Tibial nerve (tissue), 4 donors: ENCODE measurements around the gene CLEC2D. TPM values are rescaled to one million over a fixed set of nuclear protein-coding genes. Genes with fewer than 3 reads are reported as not detected.

Experiments used
- DNase-seq, 2 donors: peaks; one replicate each; pipeline ENCODE4 v3.0.0-alpha.2; 2019; ENCODE audit warnings: low spot score in 2 of 2
- H3K27ac ChIP-seq, 4 donors: fragments of 200-600 bp; sonication (generic) in 3 of 4; one replicate each; pipeline ENCODE4 v1.5.1; 2017 to 2019; ENCODE audit warnings: mild to moderate bottlenecking in 1 of 4
- H3K27me3 ChIP-seq, 2 donors: fragments of 200-600 bp; sonication (generic) in 1 of 2; one replicate each; pipeline versions ENCODE4 v1.5.1 to v1.6.0; 2017 to 2019
- H3K36me3 ChIP-seq, 3 donors: fragments of 200-600 bp; sonication (generic); one replicate each; pipeline ENCODE4 v1.5.1; 2018 to 2019
- H3K4me1 ChIP-seq, 4 donors: fragments of 200-600 bp; sonication (generic) in 3 of 4; one replicate each; pipeline ENCODE4 v1.5.1; 2017 to 2019
- H3K4me3 ChIP-seq, 4 donors: fragments of 200-600 bp; sonication (generic) in 3 of 4; one replicate each; pipeline ENCODE4 v1.5.1; 2017 to 2019; ENCODE audit warnings: mild to moderate bottlenecking in 1 of 4, moderate library complexity in 1 of 4
- H3K9me3 ChIP-seq, 4 donors: fragments of 200-600 bp; sonication (generic) in 3 of 4; one replicate each; pipeline ENCODE4 v1.5.1; 2017 to 2019
- EP300 ChIP-seq, 2 donors: sonication (generic); formaldehyde crosslinking; IDR thresholded peaks; one replicate each; pipeline ENCODE4 v1.6.1; 2017; ENCODE audit warnings: antibody characterized with exemption in 2 of 2, mild to moderate bottlenecking in 1 of 2
- POLR2A ChIP-seq, 2 donors: fragments of 450-650 bp; IDR thresholded peaks; one replicate each; pipeline ENCODE4 v1.6.1; 2017; ENCODE audit warnings: antibody characterized with exemption in 2 of 2, mild to moderate bottlenecking in 2 of 2, moderate library complexity in 2 of 2
- WGBS, 2 donors: methylation state at CpG; one replicate each; pipeline ENCODE4 v1.1.5; 2018; 5-methylcytosine and 5-hydroxymethylcytosine counted together
- total RNA-seq, 4 donors: library from RNA; depleted of rRNA; stranded (reverse); fragments of >200 nt; gene quantifications; one replicate each; pipeline ENCODE4 v1.1.0, GENCODE V29; 2016
- TF ChIP-seq, protein P1 (sequence below), 5 experiments: fragments of 200-600 bp in 3 of 5; fragments of 450-650 bp in 2 of 5; sonication (generic) in 3 of 5; IDR thresholded peaks; one replicate each; pipeline ENCODE4 v1.5.1; 2016 to 2019; ENCODE audit warnings: antibody characterized with exemption in 5 of 5, mild to moderate bottlenecking in 3 of 5, moderate library complexity in 2 of 5

The CLEC2D gene
- total RNA-seq, 4 donors from 2014 or later: 9.6 to 19.0 (median 13.2) TPM

DNA sequence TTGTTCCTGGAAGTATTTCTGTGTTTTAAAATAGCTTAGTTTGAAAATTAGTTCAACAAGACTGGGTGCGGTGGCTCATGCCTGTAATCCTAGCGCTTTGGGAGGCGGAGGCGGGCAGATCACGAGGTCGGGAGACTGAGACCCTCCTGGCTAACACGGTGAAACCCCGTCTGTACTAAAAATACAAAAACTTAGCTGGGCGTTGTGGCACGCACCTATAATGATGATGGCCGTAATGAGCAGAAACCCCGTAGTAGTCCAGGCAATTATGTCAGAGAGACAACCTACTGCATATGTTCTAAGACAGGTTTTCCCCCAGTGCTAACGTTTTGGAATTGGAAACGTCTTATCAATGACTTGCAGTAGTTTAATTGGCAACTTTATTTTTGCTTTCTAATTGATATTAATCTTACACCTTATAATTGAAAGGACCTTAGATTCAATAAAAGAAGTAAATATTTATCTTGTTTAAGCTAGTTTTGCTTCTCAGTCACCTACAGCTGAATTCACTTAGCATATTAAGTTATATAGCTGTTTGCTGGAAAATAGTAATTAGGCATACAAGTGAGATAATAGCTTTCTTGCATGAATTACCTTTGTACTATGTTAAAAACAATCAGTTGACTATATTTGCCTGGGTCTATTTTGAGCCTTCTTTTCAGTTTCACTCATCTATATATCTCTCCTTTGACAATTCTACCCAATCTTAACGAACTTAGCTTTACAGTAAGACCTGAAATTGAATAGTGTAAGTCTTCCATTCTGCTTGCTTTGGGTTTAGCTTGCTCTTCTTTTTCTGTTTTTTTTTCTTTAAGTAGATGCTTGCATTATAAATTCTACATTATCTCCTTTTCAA is 47.8 kb downstream of the CLEC2D start:
- Histone ChIP-seq H3K4me3 (no peak overlapping the region), H3K27me3 (no peaks in the 10 kb centered on the region), H3K4me1 (peaks cover 0 to 13% (median 4%) of the 10 kb centered on the region in 4 donors), H3K9me3 (no peaks in the 10 kb centered on the region), H3K27ac (no peak overlapping the region), H3K36me3 (no peaks in the 10 kb centered on the region)
- WGBS, 2 donors: 86 to 95% methylated on average over 15 of the region's 15 CpGs
- TF ChIP-seq EP300 (IDR thresholded peaks at IDR 0.05) (no peak), POLR2A (IDR thresholded peaks at IDR 0.05) (no peak)
- TF ChIP-seq, protein P1, sequence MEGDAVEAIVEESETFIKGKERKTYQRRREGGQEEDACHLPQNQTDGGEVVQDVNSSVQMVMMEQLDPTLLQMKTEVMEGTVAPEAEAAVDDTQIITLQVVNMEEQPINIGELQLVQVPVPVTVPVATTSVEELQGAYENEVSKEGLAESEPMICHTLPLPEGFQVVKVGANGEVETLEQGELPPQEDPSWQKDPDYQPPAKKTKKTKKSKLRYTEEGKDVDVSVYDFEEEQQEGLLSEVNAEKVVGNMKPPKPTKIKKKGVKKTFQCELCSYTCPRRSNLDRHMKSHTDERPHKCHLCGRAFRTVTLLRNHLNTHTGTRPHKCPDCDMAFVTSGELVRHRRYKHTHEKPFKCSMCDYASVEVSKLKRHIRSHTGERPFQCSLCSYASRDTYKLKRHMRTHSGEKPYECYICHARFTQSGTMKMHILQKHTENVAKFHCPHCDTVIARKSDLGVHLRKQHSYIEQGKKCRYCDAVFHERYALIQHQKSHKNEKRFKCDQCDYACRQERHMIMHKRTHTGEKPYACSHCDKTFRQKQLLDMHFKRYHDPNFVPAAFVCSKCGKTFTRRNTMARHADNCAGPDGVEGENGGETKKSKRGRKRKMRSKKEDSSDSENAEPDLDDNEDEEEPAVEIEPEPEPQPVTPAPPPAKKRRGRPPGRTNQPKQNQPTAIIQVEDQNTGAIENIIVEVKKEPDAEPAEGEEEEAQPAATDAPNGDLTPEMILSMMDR (IDR thresholded peaks at IDR 0.05): no peak
- no peak for DNase-seq

DNA sequence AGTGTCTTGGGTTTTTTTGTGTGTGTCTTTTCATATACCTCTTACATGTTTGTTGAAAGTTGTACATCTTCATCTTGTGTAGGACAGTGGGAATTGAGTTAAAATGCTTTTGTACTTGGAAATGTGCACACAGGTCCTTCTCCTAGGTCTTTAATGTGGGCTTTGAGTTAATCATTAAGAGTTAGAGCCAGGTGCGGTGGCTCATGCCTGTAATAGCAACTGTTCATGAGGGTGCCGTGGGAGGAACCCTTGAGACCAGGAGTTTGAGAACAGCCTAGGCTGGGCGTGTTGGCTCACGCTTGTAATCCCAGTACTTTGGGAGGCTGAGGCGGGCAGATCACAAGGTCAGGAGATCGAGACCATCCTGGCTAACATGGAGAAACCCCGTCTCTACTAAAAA is 49.5 kb downstream of the CLEC2D start:
- peaks cover 0 to 15% (median 7%) of the 10 kb centered on the region in 4 donors for H3K4me1 ChIP-seq
- no peaks in the 10 kb centered on the region for H3K9me3 ChIP-seq
- TF ChIP-seq POLR2A (IDR thresholded peaks at IDR 0.05) (no peak), EP300 (IDR thresholded peaks at IDR 0.05) (no peak)
- TF ChIP-seq, protein P1 (IDR thresholded peaks at IDR 0.05): no peak
- no peak for DNase-seq
- H3K27me3 ChIP-seq: no peaks in the 10 kb centered on the region
- WGBS, 2 donors: 92 to 94% methylated on average over 7 of the region's 7 CpGs
- no peak overlapping the region for H3K4me3 ChIP-seq
- H3K27ac ChIP-seq: no peak overlapping the region
- H3K36me3 ChIP-seq: no peaks in the 10 kb centered on the region

DNA sequence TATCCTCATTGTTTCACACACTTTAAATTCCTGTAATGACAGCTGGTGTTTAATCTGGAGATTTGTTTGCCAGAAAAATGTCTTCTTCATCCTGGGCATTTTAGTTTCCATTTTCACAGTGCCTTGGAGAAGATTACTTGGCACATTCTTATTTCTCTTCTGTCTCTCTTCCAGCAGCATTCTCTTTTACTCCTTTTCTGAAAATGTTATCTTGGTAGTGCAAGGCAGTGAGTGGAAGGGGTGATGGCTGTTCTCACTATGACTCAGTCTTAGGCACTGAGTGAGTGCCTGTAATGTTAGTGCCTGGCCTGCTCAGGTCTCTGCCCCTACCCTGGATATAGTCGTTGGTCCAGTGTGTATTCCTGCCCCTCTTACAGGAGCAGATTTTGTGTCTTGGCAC is 50.3 kb downstream of the CLEC2D start:
- Histone ChIP-seq H3K27ac (peak overlapping the region in 1 of 4 donors; percentile 1), H3K27me3 (no peaks in the 10 kb centered on the region), H3K4me1 (peaks cover 0 to 15% (median 7%) of the 10 kb centered on the region in 4 donors), H3K9me3 (no peaks in the 10 kb centered on the region), H3K4me3 (no peak overlapping the region), H3K36me3 (no peaks in the 10 kb centered on the region)
- DNase-seq: no peak
- WGBS, 2 donors: 70 to 83% methylated on average over 1 of the region's 1 CpG
- TF ChIP-seq POLR2A (IDR thresholded peaks at IDR 0.05) (no peak), EP300 (IDR thresholded peaks at IDR 0.05) (no peak)
- TF ChIP-seq, protein P1 (IDR thresholded peaks at IDR 0.05): no peak

DNA sequence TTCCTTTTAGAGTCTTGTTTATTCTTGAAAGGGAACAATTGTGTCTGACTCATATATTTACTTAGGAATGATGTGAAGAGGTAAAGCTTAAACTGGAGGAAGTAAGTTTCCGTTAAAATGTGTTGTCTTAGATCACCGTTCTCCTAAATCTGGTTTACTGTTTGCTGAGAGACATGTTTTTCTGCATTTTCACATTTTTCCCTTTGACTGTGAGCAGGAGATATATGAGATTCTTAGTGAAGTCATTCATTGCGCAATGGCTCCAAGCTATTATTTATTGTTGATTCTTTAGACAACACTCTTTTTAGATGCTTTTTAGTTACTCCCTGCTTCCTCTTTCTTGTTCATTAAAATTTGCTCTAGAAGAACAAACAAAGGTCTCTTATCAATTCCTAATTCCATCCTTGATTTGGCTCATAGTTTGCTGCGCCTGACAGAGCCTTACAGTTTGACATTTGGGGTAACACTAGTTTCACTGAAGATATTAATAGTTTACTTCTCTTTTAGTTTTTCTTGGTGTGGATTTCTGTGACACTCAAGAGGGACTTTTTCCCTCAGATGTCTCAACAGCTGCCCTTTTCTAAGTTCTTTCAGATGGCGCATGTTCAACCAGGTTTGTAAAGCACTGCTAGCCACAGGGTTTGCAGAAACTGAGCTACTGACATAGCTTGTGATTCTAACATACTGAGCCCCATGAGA is 52.0 kb downstream of the CLEC2D start:
- DNase-seq: no peak
- Histone ChIP-seq H3K27me3 (no peaks in the 10 kb centered on the region), H3K36me3 (no peaks in the 10 kb centered on the region), H3K9me3 (no peaks in the 10 kb centered on the region), H3K27ac (peak overlapping the region in 2 of 4 donors; percentile 20 to 46), H3K4me3 (no peak overlapping the region), H3K4me1 (peaks cover 0 to 15% (median 7%) of the 10 kb centered on the region in 4 donors)
- WGBS, 2 donors: 38 to 41% methylated on average over 5 of the region's 5 CpGs
- TF ChIP-seq POLR2A (IDR thresholded peaks at IDR 0.05): no peak
- TF ChIP-seq, protein P1 (IDR thresholded peaks at IDR 0.05): no peak
- no peak for TF ChIP-seq EP300 (IDR thresholded peaks at IDR 0.05)

DNA sequence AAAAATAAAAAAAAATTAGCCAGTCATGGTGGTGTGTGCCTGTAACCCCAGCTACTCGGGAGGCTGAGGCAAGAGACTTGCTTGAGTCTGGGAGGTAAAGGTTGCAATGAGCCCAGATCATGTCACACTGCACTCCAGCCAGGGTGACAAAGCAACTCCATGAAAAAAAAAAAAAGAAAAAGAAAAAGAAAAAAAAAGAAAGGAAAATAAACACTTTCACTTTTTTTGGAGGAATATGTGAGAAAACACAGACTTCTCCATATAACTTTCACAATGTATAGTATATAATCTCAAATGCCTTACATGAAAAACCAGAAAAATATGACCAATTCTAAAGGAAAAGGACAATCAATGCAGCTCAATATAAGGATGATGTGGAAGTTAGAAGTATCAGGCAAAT is 54.5 kb downstream of the CLEC2D start:
- Histone ChIP-seq H3K27me3 (no peaks in the 10 kb centered on the region), H3K4me1 (peaks cover 0 to 15% (median 7%) of the 10 kb centered on the region in 4 donors), H3K4me3 (no peak overlapping the region), H3K27ac (no peak overlapping the region), H3K9me3 (no peaks in the 10 kb centered on the region), H3K36me3 (no peaks in the 10 kb centered on the region)
- no peak for DNase-seq
- TF ChIP-seq EP300 (IDR thresholded peaks at IDR 0.05) (no peak), POLR2A (IDR thresholded peaks at IDR 0.05) (no peak)
- TF ChIP-seq, protein P1 (IDR thresholded peaks at IDR 0.05): no peak
- 76 to 100% methylated on average over 1 of the region's 1 CpG for WGBS, 2 donors
